Mesothelial cell of epicardium (in vitro differentiated cells): ENCODE data around the gene LHFPL3. TPM values are rescaled to one million over a fixed set of nuclear protein-coding genes. Genes with fewer than 3 reads are reported as not detected.

ENCODE experiments used
- DNase-seq, 2 experiments: peaks; one replicate each; pipeline ENCODE4 v3.0.0; 2021; ENCODE audit warnings: low spot score in 2 of 2; ENCODE audit not compliant: unreplicated experiment in 2 of 2
- H3K27ac Mint-ChIP-seq: 2 replicates; pipeline ENCODE4 v1.8.0; 2021; ENCODE audit warnings: mixed read lengths
- H3K27me3 Mint-ChIP-seq: 2 replicates; pipeline ENCODE4 v1.8.0; 2021; ENCODE audit warnings: low read depth, mixed read lengths
- H3K36me3 Mint-ChIP-seq: 2 replicates; pipeline ENCODE4 v1.8.0; 2021; ENCODE audit warnings: mixed read lengths
- H3K4me1 Mint-ChIP-seq: 2 replicates; pipeline ENCODE4 v1.8.0; 2021; ENCODE audit warnings: mixed read lengths
- H3K4me3 Mint-ChIP-seq: 2 replicates; pipeline ENCODE4 v1.8.0; 2021; ENCODE audit warnings: mild to moderate bottlenecking, moderate library complexity, mixed read lengths
- H3K9me3 Mint-ChIP-seq: 2 replicates; pipeline ENCODE4 v1.8.0; 2021; ENCODE audit warnings: mixed read lengths
- CTCF ChIP-seq: fragments of 200-600 bp; sonication (generic); IDR thresholded peaks from one replicate; pipeline ENCODE4 v1.5.0; 2021; ENCODE audit warnings: antibody characterized with exemption; ENCODE audit not compliant: unreplicated experiment
- total RNA-seq: library from RNA; stranded (reverse); gene quantifications from 3 replicates; pipeline ENCODE4 v1.2.1, GENCODE V29; 2021

Gene LHFPL3
- total RNA-seq, 1 donor from 2014 or later, result not detected

- H3K9me3 Mint-ChIP-seq, result no peaks in the 10 kb centered on the region
- no peak for DNase-seq
- H3K4me3 Mint-ChIP-seq, result no peak overlapping the region
- no peaks in the 10 kb centered on the region for H3K36me3 Mint-ChIP-seq
- H3K27ac Mint-ChIP-seq, result no peak overlapping the region
- H3K4me1 Mint-ChIP-seq, result no peaks in the 10 kb centered on the region
- no peaks in the 10 kb centered on the region for H3K27me3 Mint-ChIP-seq
- no peak for TF ChIP-seq CTCF
These were observed 117.0 kb downstream of the LHFPL3 start for GRCh38 chr7:104445393-104445792.

GRCh38 chr7:104450861-104451260 lies 122.5 kb downstream of the LHFPL3 start:
- H3K9me3 Mint-ChIP-seq, result no peaks in the 10 kb centered on the region
- no peak for DNase-seq
- no peaks in the 10 kb centered on the region for H3K4me1 Mint-ChIP-seq
- no peak overlapping the region for H3K4me3 Mint-ChIP-seq
- no peak for TF ChIP-seq CTCF
- peaks cover 3% of the 10 kb centered on the region for H3K27me3 Mint-ChIP-seq
- H3K27ac Mint-ChIP-seq, result no peak overlapping the region
- H3K36me3 Mint-ChIP-seq, result no peaks in the 10 kb centered on the region

- Mint-ChIP-seq H3K4me1 (no peaks in the 10 kb centered on the region), H3K27ac (no peak overlapping the region), H3K9me3 (peaks cover 6% of the 10 kb centered on the region), H3K4me3 (no peak overlapping the region), H3K27me3 (peaks cover 3% of the 10 kb centered on the region), H3K36me3 (no peaks in the 10 kb centered on the region)
- DNase-seq, result no peak
- no peak for TF ChIP-seq CTCF
These were observed 124.8 kb downstream of the LHFPL3 start for GRCh38 chr7:104453190-104453589.

- no peak overlapping the region for H3K4me3 Mint-ChIP-seq
- H3K36me3 Mint-ChIP-seq, result no peaks in the 10 kb centered on the region
- H3K9me3 Mint-ChIP-seq, result peaks cover 57% of the 10 kb centered on the region
- H3K27me3 Mint-ChIP-seq, result no peaks in the 10 kb centered on the region
- no peak for TF ChIP-seq CTCF
- H3K4me1 Mint-ChIP-seq, result no peaks in the 10 kb centered on the region
- no peak for DNase-seq
- no peak overlapping the region for H3K27ac Mint-ChIP-seq
These were observed 130.5 kb downstream of the LHFPL3 start for GRCh38 chr7:104458875-104459274.

- DNase-seq, result no peak
- H3K27ac Mint-ChIP-seq, result no peak overlapping the region
- H3K9me3 Mint-ChIP-seq, result peaks cover 23% of the 10 kb centered on the region
- no peaks in the 10 kb centered on the region for H3K4me1 Mint-ChIP-seq
- H3K27me3 Mint-ChIP-seq, result peaks cover 3% of the 10 kb centered on the region
- no peak overlapping the region for H3K4me3 Mint-ChIP-seq
- H3K36me3 Mint-ChIP-seq, result no peaks in the 10 kb centered on the region
- TF ChIP-seq CTCF, result no peak
These were observed 140.9 kb downstream of the LHFPL3 start for GRCh38 chr7:104469166-104469820.

- H3K36me3 Mint-ChIP-seq, result no peaks in the 10 kb centered on the region
- no peak overlapping the region for H3K27ac Mint-ChIP-seq
- H3K27me3 Mint-ChIP-seq, result peaks cover 11% of the 10 kb centered on the region
- H3K4me3 Mint-ChIP-seq, result no peak overlapping the region
- H3K9me3 Mint-ChIP-seq, result no peaks in the 10 kb centered on the region
- TF ChIP-seq CTCF, result no peak
- no peaks in the 10 kb centered on the region for H3K4me1 Mint-ChIP-seq
- DNase-seq, result no peak
These were observed 152.1 kb downstream of the LHFPL3 start for GRCh38 chr7:104480529-104480928.
